PFSK-1 (cell line): ENCODE results near the gene FAM24B.

ENCODE experiments used
- FOXP2 ChIP-seq: optimal IDR thresholded peaks from 2 replicates; pipeline ENCODE3; 2011; ENCODE audit warnings: borderline replicate concordance, control low read depth, inconsistent platforms; ENCODE audit not compliant: insufficient read depth; ENCODE audit errors: extremely low read length, extremely low read depth
- POLR2AphosphoS5 ChIP-seq: IDR thresholded peaks from 2 replicates; pipeline ENCODE4 v1.6.1; 2012; ENCODE audit warnings: low read depth, mild to moderate bottlenecking, control low read depth, low read length, moderate library complexity
- REST ChIP-seq, 2 experiments: IDR thresholded peaks; 2 replicates each; pipeline versions ENCODE4 v1.6.1 to v1.8.0; 2011 to 2012; ENCODE audit warnings: low read depth in 2 of 2, low read length in 2 of 2, control low read depth in 1 of 2, inconsistent platforms in 1 of 2, mild to moderate bottlenecking in 1 of 2, moderate library complexity in 1 of 2; ENCODE audit not compliant: insufficient read depth in 1 of 2
- SIN3A ChIP-seq: IDR thresholded peaks from 2 replicates; pipeline ENCODE4 v1.6.1; 2012; ENCODE audit warnings: mild to moderate bottlenecking, low read length, moderate library complexity, borderline replicate concordance; ENCODE audit not compliant: insufficient read depth
- TAF1 ChIP-seq: IDR thresholded peaks from 2 replicates; pipeline ENCODE4 v1.6.1; 2012; ENCODE audit warnings: low read length, control low read depth, borderline replicate concordance; ENCODE audit not compliant: insufficient read depth

FAM24B gene

GRCh38 chr10:122884166-122884565 lies 4.8 kb upstream of the FAM24B start:
- TF ChIP-seq FOXP2 (no peak), TAF1 (no peak), SIN3A (no peak), POLR2AphosphoS5 (no peak), REST (IDR thresholded peaks at IDR 0.05; ENCODE audit: insufficient read depth in 1 of 2, low read depth in 2 of 2, low read length in 2 of 2) (no peak)

- TF ChIP-seq SIN3A, result no peak
- TF ChIP-seq REST (IDR thresholded peaks at IDR 0.05; ENCODE audit: insufficient read depth in 1 of 2, low read depth in 2 of 2, low read length in 2 of 2), result no peak
- TF ChIP-seq POLR2AphosphoS5, result no peak
- no peak for TF ChIP-seq TAF1
- no peak for TF ChIP-seq FOXP2
Observed at GRCh38 chr10:122882766-122883165, 3.4 kb upstream of the FAM24B start.

- no peak for TF ChIP-seq FOXP2
- TF ChIP-seq REST (IDR thresholded peaks at IDR 0.05; ENCODE audit: insufficient read depth in 1 of 2, low read depth in 2 of 2, low read length in 2 of 2), result no peak
- no peak for TF ChIP-seq POLR2AphosphoS5
- TF ChIP-seq TAF1, result no peak
- no peak for TF ChIP-seq SIN3A
Observed at GRCh38 chr10:122878799-122879338, 512 bp downstream of the FAM24B start.

GRCh38 chr10:122877264-122877663 lies 2.1 kb downstream of the FAM24B start:
- TF ChIP-seq TAF1, result no peak

GRCh38 chr10:122876467-122876855 lies 2.9 kb downstream of the FAM24B start:
- TF ChIP-seq TAF1 (no peak), FOXP2 (no peak), POLR2AphosphoS5 (no peak), REST (IDR thresholded peaks at IDR 0.05; ENCODE audit: insufficient read depth in 1 of 2, low read depth in 2 of 2, low read length in 2 of 2) (no peak), SIN3A (no peak)
